Naive thymus-derived CD4-positive, alpha-beta T cell (primary cell): ENCODE data around the gene PRDM16. TPM values are rescaled to one million over a fixed set of nuclear protein-coding genes. Genes with fewer than 3 reads are reported as not detected.
"Not testable (repeated sequence)": the region's sequence is repeated elsewhere in the genome, so short reads cannot be mapped to it uniquely, and the experiment has no call there.

Experiments used
- ATAC-seq: fragments of 150-1000 bp; cut with Tn5 transposase; 2 replicates; pipeline ENCODE4 v1.10.0; 2021; ENCODE audit warnings: mild to moderate bottlenecking, moderate library complexity
- CTCF ChIA-PET: fragments of 350-600 bp; sonication (Branson Sonifier 250); formaldehyde crosslinking; loops from one replicate; lab custom pipeline; 2021; ENCODE audit warnings: antibody characterized with exemption; lab: Charles Lee
- POLR2A ChIA-PET: fragments of 350-600 bp; sonication (Branson Sonifier 250); formaldehyde crosslinking; loops from one replicate; lab custom pipeline; 2021; ENCODE audit warnings: antibody characterized with exemption, inconsistent platforms; lab: Charles Lee
- DNase-seq, 9 donors: peaks; one replicate each; pipeline versions ENCODE4 v3.0.0 to v3.0.0-alpha.2; 2020 to 2022; ENCODE audit warnings: mixed read lengths in 1 of 9
- H3K27ac ChIP-seq: one replicate; pipeline ENCODE4 v1.7.0; 2013; ENCODE audit warnings: mild to moderate bottlenecking, low read depth, low read length, moderate library complexity
- H3K27me3 ChIP-seq, 2 donors: one replicate each; pipeline ENCODE4 v1.7.0; 2013; ENCODE audit warnings: low read length in 2 of 2, mild to moderate bottlenecking in 2 of 2, moderate library complexity in 2 of 2; ENCODE audit not compliant: control insufficient read depth in 2 of 2, insufficient read depth in 2 of 2
- H3K36me3 ChIP-seq, 3 experiments: 1 replicate in 2 of 3; 2 replicates in 1 of 3; pipeline ENCODE4 v1.7.0; 2013; ENCODE audit warnings: low read length in 3 of 3, mild to moderate bottlenecking in 3 of 3, moderate library complexity in 1 of 3; ENCODE audit not compliant: insufficient read depth in 3 of 3, control insufficient read depth in 2 of 3
- H3K4me1 ChIP-seq, 2 donors: one replicate each; pipeline ENCODE4 v1.7.0; 2013; ENCODE audit warnings: low read length in 2 of 2, mild to moderate bottlenecking in 2 of 2, moderate library complexity in 1 of 2; ENCODE audit not compliant: control insufficient read depth in 2 of 2, insufficient read depth in 2 of 2
- H3K4me3 ChIP-seq: 2 replicates; pipeline ENCODE4 v1.7.0; 2013; ENCODE audit warnings: mild to moderate bottlenecking, low read length
- H3K9me3 ChIP-seq, 3 experiments: 1 replicate in 2 of 3; 2 replicates in 1 of 3; pipeline ENCODE4 v1.7.0; 2013; ENCODE audit warnings: low read length in 3 of 3; ENCODE audit not compliant: control insufficient read depth in 2 of 3
- H3K27ac Mint-ChIP-seq, 9 donors: one replicate each; pipeline ENCODE4 v1.8.0; 2020 to 2022; ENCODE audit warnings: mixed read lengths in 9 of 9, mild to moderate bottlenecking in 8 of 9, moderate library complexity in 5 of 9, inconsistent platforms in 2 of 9
- H3K27me3 Mint-ChIP-seq, 5 donors: one replicate each; pipeline ENCODE4 v1.8.0; 2021 to 2022; ENCODE audit warnings: mixed read lengths in 5 of 5, mild to moderate bottlenecking in 1 of 5
- H3K36me3 Mint-ChIP-seq, 5 donors: one replicate each; pipeline ENCODE4 v1.8.0; 2020 to 2022; ENCODE audit warnings: mixed read lengths in 5 of 5, mild to moderate bottlenecking in 3 of 5, inconsistent platforms in 1 of 5
- H3K4me1 Mint-ChIP-seq, 7 donors: one replicate each; pipeline ENCODE4 v1.8.0; 2020 to 2022; ENCODE audit warnings: mixed read lengths in 7 of 7, mild to moderate bottlenecking in 3 of 7, inconsistent platforms in 1 of 7
- H3K4me3 Mint-ChIP-seq, 10 donors: one replicate each; pipeline ENCODE4 v1.8.0; 2020 to 2022; ENCODE audit warnings: mild to moderate bottlenecking in 10 of 10, mixed read lengths in 10 of 10, moderate library complexity in 6 of 10, inconsistent platforms in 2 of 10
- H3K9me3 Mint-ChIP-seq, 11 donors: one replicate each; pipeline ENCODE4 v1.8.0; 2020 to 2022; ENCODE audit warnings: mixed read lengths in 11 of 11, mild to moderate bottlenecking in 4 of 11, inconsistent platforms in 1 of 11, moderate library complexity in 1 of 11
- intact Hi-C, 2 donors: fragments of 100-400 bp; cut with micrococcal nuclease; formaldehyde crosslinking; loops; one replicate each; pipeline ENCODE4 v1.15.1; 2023
- polyA plus RNA-seq, 2 donors: library from polyadenylated mRNA; unstranded; fragments of 300-500 nt; fragmentation: Illumina TruSeq; gene quantifications; one replicate each; pipeline ENCODE4 v1.2.3, GENCODE V29; 2021
- total RNA-seq, 6 experiments: library from RNA in 5 of 6; stranded (reverse) in 5 of 6; gene quantifications; 1 replicate in 5 of 6; 2 replicates in 1 of 6; pipeline ENCODE4 v1.2.3 and lab custom pipeline; 2021 to 2026

The PRDM16 gene
- total and polyA plus RNA-seq, 7 experiments from 2014 or later = 0.05 to 0.61 (median 0.36) TPM; not detected in 2

DNA sequence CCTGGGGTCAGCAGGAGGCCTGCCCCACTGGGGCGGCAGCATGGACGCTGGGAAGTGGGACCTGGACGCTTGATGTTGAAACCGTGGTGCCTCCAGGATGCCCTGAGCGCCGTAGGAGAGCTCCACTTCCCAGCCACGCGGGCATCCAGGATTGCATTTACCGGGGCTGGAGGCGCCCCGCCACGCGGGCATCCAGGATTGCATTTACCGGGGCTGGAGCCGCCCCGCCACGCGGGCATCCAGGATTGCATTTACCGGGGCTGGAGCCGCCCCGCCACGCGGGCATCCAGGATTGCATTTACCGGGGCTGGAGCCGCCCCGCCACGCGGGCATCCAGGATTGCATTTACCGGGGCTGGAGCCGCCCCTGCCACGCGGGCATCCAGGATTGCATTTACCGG lies 218.1 kb downstream of the PRDM16 start:
- H3K27ac Mint-ChIP-seq, H3K9me3 Mint-ChIP-seq, H3K4me1 ChIP-seq, H3K4me3 ChIP-seq, H3K4me1 Mint-ChIP-seq, H3K27me3 ChIP-seq, DNase-seq, ATAC-seq, POLR2A ChIA-PET, H3K36me3 Mint-ChIP-seq, H3K27ac ChIP-seq, intact Hi-C loops, H3K4me3 Mint-ChIP-seq, H3K36me3 ChIP-seq, H3K9me3 ChIP-seq: not testable (repeated sequence)
- H3K27me3 Mint-ChIP-seq = peaks cover 0 to 15% (median 0%) of the 10 kb centered on the region in 5 donors
- CTCF ChIA-PET = interaction anchor here (0.5 kb wide), 1 partner anchor 280 kb away, joined by 3 read pairs; no protein-coding TSS in a partner anchor

- Mint-ChIP-seq H3K36me3 (no peaks in the 10 kb centered on the region), H3K4me3 (no peak overlapping the region), H3K4me1 (peaks cover 0 to 2% (median 0%) of the 10 kb centered on the region in 7 donors), H3K27ac (no peak overlapping the region), H3K9me3 (no peaks in the 10 kb centered on the region), H3K27me3 (peaks cover 0 to 15% (median 0%) of the 10 kb centered on the region in 5 donors)
- Histone ChIP-seq H3K27ac (no peak overlapping the region), H3K4me1 (no peaks in the 10 kb centered on the region), H3K36me3 (no peaks in the 10 kb centered on the region), H3K27me3 (no peaks in the 10 kb centered on the region), H3K4me3 (no peak overlapping the region), H3K9me3 (no peaks in the 10 kb centered on the region)
- CTCF ChIA-PET = no interaction called here
- intact Hi-C loops = no loop called here
- DNase-seq (no peak), ATAC-seq (no peak)
- POLR2A ChIA-PET = no interaction called here
Observed at GRCh38 chr1:3287656-3288160, 218.7 kb downstream of the PRDM16 start.

DNA sequence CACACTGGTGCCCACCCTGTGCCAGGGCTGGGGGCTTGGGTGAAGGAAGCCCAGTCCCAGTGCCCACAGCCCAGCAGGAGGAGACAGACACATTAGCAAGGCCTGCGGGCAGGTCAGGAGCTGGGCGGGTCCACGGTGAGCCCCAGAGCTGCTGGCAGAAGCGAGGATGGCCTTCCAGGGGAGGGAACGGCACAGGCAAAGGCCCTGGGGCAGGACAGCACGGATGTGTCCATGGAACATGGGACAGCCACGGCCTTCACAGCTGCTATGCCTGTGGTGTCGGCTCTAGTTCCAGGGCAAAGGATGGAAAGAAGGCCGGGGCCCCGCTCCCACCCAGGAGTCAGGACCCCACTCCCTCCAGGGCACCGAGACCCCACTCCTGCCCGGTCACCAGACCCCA lies 220.5 kb downstream of the PRDM16 start:
- no peaks in the 10 kb centered on the region for H3K9me3 ChIP-seq
- H3K27ac ChIP-seq = no peak overlapping the region
- H3K36me3 ChIP-seq = no peaks in the 10 kb centered on the region
- ATAC-seq (no peak), DNase-seq (no peak)
- intact Hi-C loops = no loop called here
- peaks cover 0 to 11% (median 0%) of the 10 kb centered on the region in 5 donors for H3K27me3 Mint-ChIP-seq
- H3K4me3 Mint-ChIP-seq = no peak overlapping the region
- no peaks in the 10 kb centered on the region for H3K4me1 Mint-ChIP-seq
- H3K27ac Mint-ChIP-seq = no peak overlapping the region
- no peaks in the 10 kb centered on the region for H3K27me3 ChIP-seq
- H3K9me3 Mint-ChIP-seq = no peaks in the 10 kb centered on the region
- no peaks in the 10 kb centered on the region for H3K4me1 ChIP-seq
- H3K36me3 Mint-ChIP-seq = no peaks in the 10 kb centered on the region
- H3K4me3 ChIP-seq = no peak overlapping the region
- ChIA-PET POLR2A (no interaction called here), CTCF (no interaction called here)

- ATAC-seq = no peak
- CTCF ChIA-PET = interaction anchor here (0.6 kb wide), 1 partner anchor 450 kb away, joined by 3 read pairs; no protein-coding TSS in a partner anchor
- H3K9me3 Mint-ChIP-seq = no peaks in the 10 kb centered on the region
Observed at GRCh38 chr1:3290438-3290837, 221.4 kb downstream of the PRDM16 start.

GRCh38 chr1:3290915-3291314 lies 221.9 kb downstream of the PRDM16 start:
- POLR2A ChIA-PET = no interaction called here
- intact Hi-C loops = no loop called here
- peaks cover 0 to 8% (median 0%) of the 10 kb centered on the region in 5 donors for H3K27me3 Mint-ChIP-seq
- Histone ChIP-seq H3K9me3 (no peaks in the 10 kb centered on the region), H3K27ac (no peak overlapping the region), H3K4me3 (no peak overlapping the region), H3K27me3 (no peaks in the 10 kb centered on the region), H3K36me3 (no peaks in the 10 kb centered on the region), H3K4me1 (no peaks in the 10 kb centered on the region)
- CTCF ChIA-PET = interaction anchor here (0.6 kb wide), 1 partner anchor 450 kb away, joined by 3 read pairs; no protein-coding TSS in a partner anchor
- no peaks in the 10 kb centered on the region for H3K9me3 Mint-ChIP-seq
- H3K4me1 Mint-ChIP-seq = no peaks in the 10 kb centered on the region
- H3K27ac Mint-ChIP-seq = no peak overlapping the region
- no peak for ATAC-seq
- no peak overlapping the region for H3K4me3 Mint-ChIP-seq
- H3K36me3 Mint-ChIP-seq = no peaks in the 10 kb centered on the region
- no peak for DNase-seq

More at GRCh38 chr1:3290438-3290837, 221.4 kb downstream of the PRDM16 start:
- Histone ChIP-seq H3K36me3 (no peaks in the 10 kb centered on the region), H3K9me3 (no peaks in the 10 kb centered on the region), H3K4me1 (no peaks in the 10 kb centered on the region), H3K27ac (no peak overlapping the region), H3K27me3 (no peaks in the 10 kb centered on the region), H3K4me3 (no peak overlapping the region)
- Mint-ChIP-seq H3K4me3 (no peak overlapping the region), H3K27ac (no peak overlapping the region), H3K27me3 (peaks cover 0 to 13% (median 0%) of the 10 kb centered on the region in 5 donors), H3K36me3 (no peaks in the 10 kb centered on the region), H3K4me1 (no peaks in the 10 kb centered on the region)
- no peak for DNase-seq
- intact Hi-C loops = no loop called here
- POLR2A ChIA-PET = no interaction called here

DNA sequence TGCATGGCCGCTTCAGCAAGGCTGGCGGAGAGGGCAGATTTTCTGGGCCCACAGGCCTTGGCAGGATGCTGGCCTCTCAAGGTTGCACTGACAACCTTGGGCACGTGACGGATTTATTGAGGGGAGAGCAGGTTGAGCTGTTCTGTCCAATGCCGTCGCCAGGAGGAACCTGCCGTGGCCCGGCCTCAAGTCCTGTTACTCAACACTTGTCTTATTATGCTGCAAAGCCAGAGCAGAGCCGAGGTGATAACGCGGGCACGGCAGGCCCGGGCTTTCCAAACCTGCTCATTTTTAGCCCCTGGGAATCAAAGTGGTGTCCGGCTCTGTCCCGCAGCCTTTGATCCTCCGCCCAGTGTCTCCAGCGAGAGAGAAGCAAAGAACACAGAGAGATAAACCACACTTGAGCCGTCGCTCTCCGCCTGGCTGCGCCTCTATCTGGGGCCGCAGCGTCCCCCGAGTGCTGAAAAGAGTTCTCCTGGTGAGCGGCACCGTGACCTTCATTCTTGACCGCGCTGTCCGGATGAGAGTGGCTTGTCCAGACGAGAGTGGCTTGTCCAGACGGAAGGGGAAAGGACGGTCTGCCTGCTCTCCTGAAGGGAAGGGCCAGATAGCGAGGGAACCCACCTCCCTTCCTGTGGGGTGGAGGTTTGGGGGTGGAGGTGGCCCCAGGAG lies 223.2 kb downstream of the PRDM16 start:
- DNase-seq (no peak), ATAC-seq (no peak)
- CTCF ChIA-PET = no interaction called here
- Histone ChIP-seq H3K4me1 (no peaks in the 10 kb centered on the region), H3K36me3 (no peaks in the 10 kb centered on the region), H3K9me3 (no peaks in the 10 kb centered on the region), H3K4me3 (no peak overlapping the region), H3K27ac (no peak overlapping the region), H3K27me3 (no peaks in the 10 kb centered on the region)
- POLR2A ChIA-PET = no interaction called here
- Mint-ChIP-seq H3K27ac (no peak overlapping the region), H3K4me3 (no peak overlapping the region), H3K36me3 (no peaks in the 10 kb centered on the region), H3K4me1 (no peaks in the 10 kb centered on the region), H3K9me3 (no peaks in the 10 kb centered on the region), H3K27me3 (peaks cover 0 to 4% (median 0%) of the 10 kb centered on the region in 5 donors)
- intact Hi-C loops = no loop called here
